HK-2 (cell line): ENCODE measurements around the gene GSG1L.

ENCODE experiments used
- DNase-seq: peaks from one replicate; pipeline ENCODE4 v3.0.0-alpha.2; 2018; ENCODE audit not compliant: unreplicated experiment

Gene GSG1L

GRCh38 chr16:27791404-27791719 is 272.2 kb downstream of the GSG1L start:
- no peak for DNase-seq

GRCh38 chr16:27790546-27791403 is 272.7 kb downstream of the GSG1L start:
- DNase-seq = no peak

- DNase-seq = no peak
Measured at GRCh38 chr16:27789595-27790241, 273.8 kb downstream of the GSG1L start.

DNA sequence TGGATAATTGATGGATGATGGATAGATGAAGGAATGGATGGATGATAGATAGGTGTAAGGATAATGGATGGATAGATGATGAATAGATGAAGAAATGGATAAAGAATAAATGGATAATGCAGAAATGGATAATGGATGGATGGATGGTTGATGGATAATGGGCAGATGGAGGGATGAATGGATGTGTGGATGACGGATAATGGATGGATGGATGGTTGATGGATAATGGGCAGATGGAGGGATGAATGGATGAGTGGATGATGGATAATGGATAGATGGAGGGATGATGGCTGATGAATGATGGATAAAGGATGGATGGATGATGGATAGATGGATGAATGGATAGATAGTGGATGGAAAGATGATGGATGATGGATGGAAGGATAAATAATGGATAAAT is 274.4 kb downstream of the GSG1L start:
- DNase-seq = no peak

GRCh38 chr16:27787665-27788064 is 275.8 kb downstream of the GSG1L start:
- DNase-seq = no peak

DNA sequence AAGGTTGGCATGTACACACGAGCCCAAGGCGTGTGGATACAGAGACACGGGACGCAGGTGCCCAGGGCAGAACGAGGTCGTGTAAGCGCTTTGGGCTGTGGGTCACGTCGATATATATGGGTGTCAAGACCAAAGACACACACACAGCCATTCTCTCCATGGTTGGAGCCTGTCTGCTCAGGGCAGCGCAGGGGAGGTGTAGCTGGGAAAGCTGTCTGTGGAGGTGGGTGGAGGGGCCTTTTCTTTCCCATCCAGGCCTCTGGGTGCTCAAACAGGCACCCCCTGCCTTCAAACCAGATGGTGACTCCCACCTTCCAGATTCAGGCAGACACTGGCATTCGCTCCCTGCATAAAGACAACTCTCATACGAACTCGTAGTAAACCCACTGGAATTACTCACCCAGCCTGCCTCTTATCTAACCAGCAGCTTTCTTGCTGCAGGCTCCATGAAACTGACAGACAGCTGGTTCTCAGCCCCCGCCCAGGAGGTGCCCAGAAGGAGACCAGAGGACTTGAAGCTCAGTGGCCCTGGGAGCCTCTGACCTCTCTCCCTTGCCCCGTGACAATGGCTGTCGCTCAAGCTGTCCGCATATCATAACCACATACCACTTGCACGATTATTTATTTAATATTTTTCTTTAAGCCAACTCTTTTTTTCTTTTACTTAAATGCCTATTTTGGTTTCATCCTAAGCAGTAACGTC is 276.4 kb downstream of the GSG1L start:
- no peak for DNase-seq

DNA sequence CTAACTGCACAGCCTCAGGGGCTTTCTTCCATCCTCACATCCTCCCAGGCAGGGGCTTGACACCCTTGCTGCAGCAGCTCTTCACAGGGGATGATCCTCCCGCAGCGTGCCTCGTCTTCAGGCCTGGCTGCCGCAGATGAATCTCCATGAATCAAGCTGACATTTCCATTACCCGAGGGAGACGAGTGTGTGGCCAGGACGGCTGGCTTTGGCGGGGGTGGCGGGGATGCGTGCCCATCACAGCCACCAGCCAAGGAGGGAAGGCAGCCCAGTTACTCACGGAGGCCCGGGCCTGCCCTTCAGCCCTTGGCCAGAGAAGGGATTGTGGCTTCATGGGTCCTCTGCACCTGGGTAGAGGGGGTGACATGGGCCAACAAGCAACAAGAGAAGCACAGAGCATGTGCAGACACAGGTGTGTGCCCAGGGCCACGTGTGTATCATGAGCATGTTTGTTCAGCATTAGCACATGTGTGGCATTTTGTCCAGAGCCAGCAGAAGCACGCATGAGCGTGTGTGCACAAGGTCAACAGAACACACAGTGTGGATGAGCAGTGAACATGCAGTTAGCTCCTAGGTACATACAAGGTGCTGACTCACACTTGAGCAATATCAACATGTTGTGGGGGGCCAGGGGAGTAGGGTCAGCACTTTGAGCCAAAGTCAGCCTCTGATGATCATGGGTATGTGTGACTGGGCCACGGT is 277.1 kb downstream of the GSG1L start:
- DNase-seq = no peak

DNA sequence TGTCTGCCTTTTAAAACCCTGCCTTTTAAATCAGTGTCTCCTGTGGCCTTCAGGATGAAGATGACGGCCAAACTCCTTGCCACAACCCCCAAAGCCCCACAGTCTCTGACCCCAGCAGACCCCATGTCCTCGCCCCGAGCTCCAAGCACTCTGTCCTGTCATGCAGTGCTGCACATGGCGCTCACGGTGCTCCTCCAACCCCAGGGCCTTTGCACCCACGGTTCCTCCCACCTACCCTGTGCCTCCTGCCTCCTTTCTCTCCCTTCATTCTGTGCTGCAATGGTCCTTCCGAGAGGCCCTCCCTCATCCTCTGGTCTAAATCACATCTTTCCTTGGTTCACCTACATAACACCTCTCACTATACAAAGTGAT is 278.2 kb downstream of the GSG1L start:
- no peak for DNase-seq

- DNase-seq = no peak
Measured at GRCh38 chr16:27784351-27785306, 278.9 kb downstream of the GSG1L start.

GRCh38 chr16:27781981-27782880 is 281.3 kb downstream of the GSG1L start:
- DNase-seq = no peak

GRCh38 chr16:27781195-27781524 is 282.4 kb downstream of the GSG1L start:
- DNase-seq = no peak

DNA sequence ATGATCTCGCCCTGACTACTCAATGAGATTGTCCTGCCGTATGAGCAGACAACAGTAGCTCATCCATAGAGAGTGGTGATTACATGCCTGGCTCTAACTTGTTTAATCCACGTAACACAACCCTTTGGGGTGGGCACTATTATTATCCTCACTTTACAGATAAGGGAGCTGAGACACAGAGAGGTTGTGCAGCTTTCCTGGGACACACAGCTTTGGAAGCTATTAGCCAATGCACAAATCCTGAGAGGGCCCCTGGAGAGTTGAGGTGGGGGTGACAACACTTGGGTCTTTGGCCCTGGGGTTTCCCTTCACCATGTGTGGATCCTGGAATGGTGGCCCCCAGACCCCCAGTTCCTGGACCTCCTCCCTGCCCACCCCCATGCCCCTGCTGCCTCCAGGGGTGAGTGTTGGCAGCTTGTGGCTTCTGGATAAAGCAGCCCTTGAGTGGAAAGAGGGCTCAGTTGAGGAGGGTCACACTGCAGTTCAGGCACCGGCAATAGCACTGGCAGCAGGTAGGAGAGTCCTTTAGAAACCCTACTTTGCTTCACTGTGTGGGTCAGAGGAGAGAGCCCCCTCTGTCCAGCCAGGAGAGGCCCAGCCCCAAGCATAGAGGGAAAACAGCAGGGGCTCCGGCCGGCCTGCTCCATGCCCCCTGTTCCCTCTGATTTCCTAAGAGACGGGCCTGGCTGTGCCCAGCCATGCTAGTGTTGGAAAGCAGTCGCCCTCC is 282.9 kb downstream of the GSG1L start:
- DNase-seq = no peak

DNA sequence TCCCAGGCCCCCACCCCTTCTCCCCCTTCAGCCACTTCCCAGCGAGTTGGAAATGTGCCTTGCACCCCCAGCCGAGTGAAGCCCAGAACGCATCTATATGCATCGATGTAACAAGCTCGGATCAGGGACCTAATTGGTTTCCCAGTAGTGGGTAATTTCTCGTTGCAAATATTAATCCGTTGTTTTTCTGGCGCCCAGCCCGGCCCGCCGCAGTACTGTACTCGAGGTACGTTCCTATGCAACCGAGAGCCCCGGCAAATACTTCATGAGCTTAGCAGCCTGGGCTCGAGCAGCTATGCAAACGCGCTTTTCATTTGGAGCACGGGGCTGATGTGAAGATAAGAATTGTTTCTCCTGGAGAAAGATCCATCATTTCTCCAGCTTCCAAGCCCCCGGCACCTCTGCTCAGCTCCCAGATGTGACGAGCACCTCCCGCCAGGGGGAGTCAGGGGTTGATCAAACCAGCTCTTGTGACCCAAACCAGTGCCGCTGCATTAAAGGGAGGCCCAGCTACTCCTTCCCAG is 283.8 kb downstream of the GSG1L start:
- no peak for DNase-seq

DNA sequence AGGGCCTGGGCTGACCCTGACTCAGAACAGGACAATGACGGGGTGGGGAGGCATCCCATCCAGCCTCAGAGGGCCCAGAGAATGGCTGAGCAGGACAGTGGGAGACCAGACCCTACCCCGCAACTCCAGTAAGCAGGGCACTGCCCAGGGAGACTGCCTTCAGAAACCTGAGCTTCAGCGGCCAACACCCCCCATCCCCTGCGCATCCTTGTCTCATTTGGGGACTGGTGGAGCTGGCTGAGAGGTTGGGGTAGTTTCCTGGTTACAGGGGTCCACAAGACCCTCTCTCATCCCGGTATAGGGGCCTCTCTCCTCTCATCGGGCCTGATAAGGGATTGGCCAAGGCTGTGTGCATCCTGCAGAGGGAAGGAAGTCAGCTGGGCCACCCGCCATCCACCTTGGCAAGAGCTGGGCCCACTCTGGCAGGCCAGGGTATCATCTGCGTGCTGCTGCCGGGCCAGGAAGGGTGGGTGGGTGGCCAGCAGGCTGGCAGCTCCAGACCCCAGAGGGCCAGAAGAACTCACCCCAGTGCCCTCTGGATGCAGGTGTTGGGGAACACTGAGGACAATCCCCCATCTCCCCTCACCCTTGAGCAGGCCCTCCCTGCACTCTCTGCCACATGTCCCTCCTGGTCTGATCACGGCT is 284.5 kb downstream of the GSG1L start:
- DNase-seq = no peak

DNA sequence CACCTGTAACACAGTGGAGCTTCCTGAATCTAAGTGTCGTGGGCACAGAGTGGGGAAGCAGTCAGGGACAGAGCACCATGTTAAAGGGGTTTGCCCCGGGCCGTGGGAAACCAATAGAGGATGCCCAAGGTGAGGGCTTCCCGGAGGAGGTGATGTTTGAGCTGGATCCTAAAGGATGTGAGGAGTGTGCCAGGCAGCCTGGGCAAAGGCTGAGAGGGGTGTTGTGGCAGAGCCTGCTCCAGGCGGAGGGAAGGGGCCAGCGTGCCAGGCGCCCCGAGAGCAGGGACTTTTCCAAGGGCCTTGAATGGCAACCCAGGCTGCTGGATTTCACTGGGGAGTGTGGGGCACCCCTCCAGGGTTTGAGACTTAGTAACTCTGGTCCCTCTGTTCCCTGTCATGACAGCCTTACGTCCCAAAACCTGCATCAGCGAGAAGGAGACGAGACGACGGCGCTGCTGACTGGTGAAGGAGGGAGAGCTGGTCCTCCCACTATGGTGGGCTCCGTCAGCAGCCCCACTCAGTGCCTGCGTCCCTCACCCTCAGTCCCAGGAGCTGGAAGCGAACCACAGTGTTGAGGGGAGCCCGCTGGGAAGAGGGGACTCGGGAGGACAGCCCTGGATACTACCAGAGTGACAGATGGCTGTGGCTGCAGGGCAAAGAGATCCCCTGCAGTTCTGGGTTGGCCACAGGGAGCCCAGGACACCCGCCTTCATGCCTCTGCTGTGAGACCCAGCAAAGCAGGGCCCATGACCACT is 285.2 kb downstream of the GSG1L start:
- no peak for DNase-seq

DNA sequence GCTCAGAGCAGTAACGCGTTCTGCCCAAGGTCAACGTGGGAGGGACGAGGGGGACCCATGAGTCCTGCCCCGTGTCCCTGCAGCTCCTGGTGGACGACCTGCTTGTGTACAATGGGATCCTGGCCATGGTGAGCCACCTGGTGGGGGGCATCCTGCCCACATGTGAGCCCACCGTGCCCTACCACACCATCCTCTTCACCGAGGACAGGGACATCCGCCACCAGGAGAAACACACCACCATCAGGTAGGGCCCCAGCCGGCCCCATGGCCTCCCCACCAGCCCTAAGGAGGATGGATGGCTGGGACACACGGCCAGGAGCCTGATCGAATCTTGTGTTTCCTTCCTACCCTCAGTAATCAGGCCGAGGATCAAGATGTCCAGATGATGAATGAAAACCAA is 286.0 kb downstream of the GSG1L start:
- no peak for DNase-seq

- no peak for DNase-seq
Measured at GRCh38 chr16:27776556-27777225, 286.8 kb downstream of the GSG1L start.

GRCh38 chr16:27775254-27775653 is 288.3 kb downstream of the GSG1L start:
- DNase-seq = no peak
